ENCODE data around the gene NRXN3. TPM values are rescaled to one million over a fixed set of nuclear protein-coding genes. Genes with fewer than 3 reads are reported as not detected.

The NRXN3 gene
- total RNA-seq, 1 experiment from 2014 or later, result not detected

- Histone ChIP-seq H3K9me2 (ENCODE audit: insufficient read depth) (no peaks in the 10 kb centered on the region), H3K27me3 (ENCODE audit: insufficient read depth, low read length) (no peaks in the 10 kb centered on the region), H3K4me1 (ENCODE audit: control insufficient read depth in 1 of 2, insufficient read depth in 2 of 2, low read length in 2 of 2) (no peaks in the 10 kb centered on the region), H3K9ac (ENCODE audit: low read length) (no peak overlapping the region), H3K4me3 (replicated peaks in 1 of 2; ENCODE audit: low read depth in 1 of 2, low read length in 2 of 2) (no peak overlapping the region), H3K4me2 (ENCODE audit: low read length) (no peak overlapping the region), H4K20me1 (ENCODE audit: insufficient read depth) (no peaks in the 10 kb centered on the region), H3K27ac (ENCODE audit: low read depth, low read length) (no peak overlapping the region), H3K36me3 (ENCODE audit: control insufficient read depth in 1 of 2, insufficient read depth in 2 of 2, low read length in 2 of 2) (no peaks in the 10 kb centered on the region), H3K79me2 (ENCODE audit: insufficient read depth, low read length) (no peaks in the 10 kb centered on the region), H3K9me3 (ENCODE audit: control insufficient read depth in 1 of 2, insufficient read depth in 1 of 2, low read depth in 1 of 2, low read length in 2 of 2) (peaks cover 3 to 20% of the 10 kb centered on the region in 2 experiments; a peak in 2 of 4 replicates), H2AFZ (ENCODE audit: low read depth, low read length, poor library complexity, severe bottlenecking) (no peak overlapping the region)
- no peak for TF ChIP-seq RAD21 (IDR thresholded peaks at IDR 0.05; ENCODE audit: low read depth)
- no peak for TF ChIP-seq SP1 (IDR thresholded peaks at IDR 0.05; ENCODE audit: low read depth)
- no peak for TF ChIP-seq ATF3 (IDR thresholded peaks at IDR 0.05)
- TF ChIP-seq CEBPB (IDR thresholded peaks at IDR 0.05; ENCODE audit: low read depth), result no peak
- no peak for TF ChIP-seq POLR2A (IDR thresholded peaks at IDR 0.05; ENCODE audit: borderline replicate concordance, extremely low read depth, insufficient read depth, insufficient read length)
- no peak for TF ChIP-seq CTCF (IDR thresholded peaks at IDR 0.05 in 2 of 3, conservative IDR thresholded peaks at IDR 0.05 in 1 of 3; ENCODE audit: borderline replicate concordance in 1 of 3, insufficient read depth in 1 of 3, low read depth in 2 of 3, low read length in 2 of 3)
- TF ChIP-seq MAX (IDR thresholded peaks at IDR 0.05), result no peak
- TF ChIP-seq ZFX (IDR thresholded peaks at IDR 0.05), result no peak
- TF ChIP-seq SIN3A (IDR thresholded peaks at IDR 0.05; ENCODE audit: low read depth), result no peak
- CTCF ChIA-PET, result no interaction called here
- no TSS peak for BruUV-seq (replicated peaks)
- POLR2A ChIA-PET, result no interaction called here
- ATAC-seq (no peak), DNase-seq (ENCODE audit: low read depth, low spot score) (no peak)
- intact Hi-C loops (cut with micrococcal nuclease), result no loop called here
- RAD21 ChIA-PET (ENCODE audit: low non-redundant PET in 1 of 2, low total read pairs in 2 of 2, uncharacterized antibody in 2 of 2, unreplicated experiment in 2 of 2), result no interaction called here
These were observed 1374.5 kb downstream of the NRXN3 start for GRCh38 chr14:79544698-79545070.

- intact Hi-C loops (cut with micrococcal nuclease), result no loop called here
- H3K4me3 ChIP-seq (replicated peaks in 1 of 2; ENCODE audit: low read depth in 1 of 2, low read length in 2 of 2), result no peak overlapping the region
- H3K27ac ChIP-seq (ENCODE audit: low read depth, low read length), result no peak overlapping the region
- H4K20me1 ChIP-seq (ENCODE audit: insufficient read depth), result no peaks in the 10 kb centered on the region
- H3K4me2 ChIP-seq (ENCODE audit: low read length), result no peak overlapping the region
- peaks cover 7 to 28% of the 10 kb centered on the region in 2 experiments; a peak in 2 of 4 replicates for H3K9me3 ChIP-seq (ENCODE audit: control insufficient read depth in 1 of 2, insufficient read depth in 1 of 2, low read depth in 1 of 2, low read length in 2 of 2)
- no TSS peak for BruUV-seq (replicated peaks)
- no peaks in the 10 kb centered on the region for H3K9me2 ChIP-seq (ENCODE audit: insufficient read depth)
- H3K27me3 ChIP-seq (ENCODE audit: insufficient read depth, low read length), result no peaks in the 10 kb centered on the region
- ChIA-PET CTCF (no interaction called here), POLR2A (no interaction called here), RAD21 (ENCODE audit: low non-redundant PET in 1 of 2, low total read pairs in 2 of 2, uncharacterized antibody in 2 of 2, unreplicated experiment in 2 of 2) (no interaction called here)
- TF ChIP-seq SIN3A (IDR thresholded peaks at IDR 0.05; ENCODE audit: low read depth) (no peak), CTCF (IDR thresholded peaks at IDR 0.05 in 2 of 3, conservative IDR thresholded peaks at IDR 0.05 in 1 of 3; ENCODE audit: borderline replicate concordance in 1 of 3, insufficient read depth in 1 of 3, low read depth in 2 of 3, low read length in 2 of 3) (no peak), JUND (IDR thresholded peaks at IDR 0.05) (no peak), ZFX (IDR thresholded peaks at IDR 0.05) (no peak)
- no peak for ATAC-seq
- no peak overlapping the region for H2AFZ ChIP-seq (ENCODE audit: low read depth, low read length, poor library complexity, severe bottlenecking)
- no peak for DNase-seq (ENCODE audit: low read depth, low spot score)
- no peaks in the 10 kb centered on the region for H3K79me2 ChIP-seq (ENCODE audit: insufficient read depth, low read length)
- H3K9ac ChIP-seq (ENCODE audit: low read length), result no peak overlapping the region
- no peaks in the 10 kb centered on the region for H3K4me1 ChIP-seq (ENCODE audit: control insufficient read depth in 1 of 2, insufficient read depth in 2 of 2, low read length in 2 of 2)
- H3K36me3 ChIP-seq (ENCODE audit: control insufficient read depth in 1 of 2, insufficient read depth in 2 of 2, low read length in 2 of 2), result no peaks in the 10 kb centered on the region
These were observed 1378.7 kb downstream of the NRXN3 start for GRCh38 chr14:79548836-79549235.

Measured in HCT116 (cell line).